ENCODE results near the gene CPB1.

Gene CPB1

GRCh38 chr3:148884261-148884660, 56.6 kb downstream of the CPB1 start:
- no peak for DNase-seq

GRCh38 chr3:148889828-148890227, 62.2 kb downstream of the CPB1 start:
- no peak for DNase-seq

- no peak for DNase-seq
Observed at GRCh38 chr3:148896062-148896461, 68.5 kb downstream of the CPB1 start.

- DNase-seq: no peak
Observed at GRCh38 chr3:148901987-148902791, 74.6 kb downstream of the CPB1 start.

- no peak for DNase-seq
Observed at GRCh38 chr3:148903022-148903442, 75.4 kb downstream of the CPB1 start.

GRCh38 chr3:148903941-148904340, 76.3 kb downstream of the CPB1 start:
- DNase-seq: no peak

- DNase-seq: no peak
Observed at GRCh38 chr3:148906667-148907066, 79.1 kb downstream of the CPB1 start.
